K562 treated with DMSO at 1 percent for 48 hours (cell line): ENCODE data around the gene TCEAL1. TPM values are rescaled to one million over a fixed set of nuclear protein-coding genes. Genes with fewer than 3 reads are reported as not detected.

ENCODE experiments used
- total RNA-seq: library from RNA; unstranded; fragments of 300-600 nt; gene quantifications from 2 replicates; pipeline ENCODE4 v1.2.3, GENCODE V29; 2022; ENCODE audit warnings: low replicate concordance; ENCODE audit errors: extremely low read depth

TCEAL1 gene
- not detected in 2 replicates for total RNA-seq

GRCh38 chrX:103628386-103629317, at the start of gene TCEAL1:
Gene TCEAL1, plus strand, starts transcription at chrX:103628975. Its CDS starts 942 bp downstream, at chrX:103629917.

GRCh38 chrX:103585411-103586313, 43.1 kb upstream of the TCEAL1 start, which contains the start of gene TCEAL4:
Gene TCEAL4, plus strand, starts transcription at chrX:103585515. Its CDS starts 1,161 bp downstream, at chrX:103586676.

GRCh38 chrX:103607364-103608305, 21.1 kb upstream of the TCEAL1 start, which contains the start of gene TCEAL3:
Gene TCEAL3, plus strand, starts transcription at chrX:103607963. Its CDS starts 1,102 bp downstream, at chrX:103609065.

Other genes starting within 250 kb of the TCEAL1 start
- gene RAB40A, start 109.5 kb upstream of the TCEAL1 start, total RNA-seq = not detected in 2 replicates
- not detected in 2 replicates for gene TCEAL4, start 43.5 kb upstream of the TCEAL1 start, total RNA-seq
- not detected in 2 replicates for gene TCEAL3, start 21.0 kb upstream of the TCEAL1 start, total RNA-seq
- gene MORF4L2, start 57.7 kb downstream of the TCEAL1 start, total RNA-seq = not detected in 2 replicates
- gene TMEM31, start 81.9 kb downstream of the TCEAL1 start, total RNA-seq = not detected in 2 replicates
- not detected in 2 replicates for gene PLP1, start 147.9 kb downstream of the TCEAL1 start, total RNA-seq
- not detected in 2 replicates for gene RAB9B, start 203.3 kb downstream of the TCEAL1 start, total RNA-seq